ENCODE measurements around the gene LBX2.

The LBX2 gene

GRCh38 chr2:74525717-74526648 is 26.6 kb upstream of the LBX2 start, which contains the start of gene DQX1:
Gene DQX1, minus strand, starts transcription at chr2:74526231. Its CDS starts 502 bp downstream, at chr2:74525729.
- no peak for DNase-seq

- DNase-seq = no peak
Measured at GRCh38 chr2:74524955-74525716, 25.7 kb upstream of the LBX2 start.

GRCh38 chr2:74524005-74524404 is 24.6 kb upstream of the LBX2 start:
- no peak for DNase-seq

GRCh38 chr2:74522516-74522915 is 23.1 kb upstream of the LBX2 start:
- no peak for DNase-seq

GRCh38 chr2:74516650-74517049 is 17.2 kb upstream of the LBX2 start:
- DNase-seq = no peak

- peak; percentile 74 for DNase-seq
Measured at GRCh38 chr2:74515981-74516633, 16.7 kb upstream of the LBX2 start.

GRCh38 chr2:74515271-74515980 is 16.0 kb upstream of the LBX2 start:
- no peak for DNase-seq

- no peak for DNase-seq
Measured at GRCh38 chr2:74514368-74515270, 15.2 kb upstream of the LBX2 start, which contains the start of gene TLX2. Gene TLX2, plus strand, starts transcription at chr2:74514450. Its CDS starts 357 bp downstream, at chr2:74514807.

- DNase-seq = no peak
Measured at GRCh38 chr2:74513605-74514367, 14.4 kb upstream of the LBX2 start.

- DNase-seq = no peak
Measured at GRCh38 chr2:74512744-74513604, 13.6 kb upstream of the LBX2 start.

GRCh38 chr2:74511104-74511989 is 11.9 kb upstream of the LBX2 start:
- DNase-seq = no peak

- no peak for DNase-seq
Measured at GRCh38 chr2:74510272-74510671, 10.9 kb upstream of the LBX2 start.

- DNase-seq = no peak
Measured at GRCh38 chr2:74507926-74508520, 8.6 kb upstream of the LBX2 start.

GRCh38 chr2:74507145-74507925 is 7.9 kb upstream of the LBX2 start, which contains the start of gene PCGF1:
Gene PCGF1, minus strand, starts transcription at chr2:74507695. Its CDS starts 27 bp downstream, at chr2:74507668.
- peak; percentile 99 for DNase-seq

- DNase-seq = no peak
Measured at GRCh38 chr2:74505448-74506246, 6.2 kb upstream of the LBX2 start.

GRCh38 chr2:74504591-74504990 is 5.2 kb upstream of the LBX2 start:
- DNase-seq = no peak

Data from activated CD4-positive, CD25-positive, alpha-beta regulatory T cell treated with anti-CD3 and anti-CD28 coated beads, Interleukin-2, amount 50 U/mL, for 72 hours (primary cell).